Ascending aorta (tissue), 2 donors: ENCODE measurements around the gene RBMS3. TPM values are rescaled to one million over a fixed set of nuclear protein-coding genes. Genes with fewer than 3 reads are reported as not detected.

Source experiments
- DNase-seq, 2 donors: peaks; one replicate each; pipeline ENCODE4 v3.0.0-alpha.2; 2019; ENCODE audit warnings: low spot score in 2 of 2
- H3K27ac ChIP-seq, 2 donors: fragments of 200-600 bp; sonication (generic); one replicate each; pipeline ENCODE4 v1.5.1; 2016 to 2017; ENCODE audit warnings: mild to moderate bottlenecking in 1 of 2
- H3K27me3 ChIP-seq: fragments of 200-600 bp; sonication (generic); one replicate; pipeline ENCODE4 v1.5.1; 2017
- H3K36me3 ChIP-seq, 2 donors: fragments of 200-600 bp; sonication (generic); one replicate each; pipeline ENCODE4 v1.5.1; 2016
- H3K4me1 ChIP-seq, 2 donors: fragments of 200-600 bp; sonication (generic); one replicate each; pipeline ENCODE4 v1.5.1; 2016 to 2017; ENCODE audit warnings: mild to moderate bottlenecking in 1 of 2
- H3K4me3 ChIP-seq, 2 donors: fragments of 200-600 bp; sonication (generic); one replicate each; pipeline ENCODE4 v1.5.1; 2016 to 2017; ENCODE audit warnings: mild to moderate bottlenecking in 1 of 2
- H3K9me3 ChIP-seq, 2 donors: fragments of 200-600 bp; sonication (generic); one replicate each; pipeline ENCODE4 v1.5.1; 2016
- CTCF ChIP-seq, 3 experiments: fragments of 200-600 bp in 2 of 3; fragments of 450-650 bp in 1 of 3; sonication (generic) in 2 of 3; IDR thresholded peaks; one replicate each; pipeline ENCODE4 v1.5.1; 2016 to 2019; ENCODE audit warnings: antibody characterized with exemption in 3 of 3, mild to moderate bottlenecking in 1 of 3, moderate library complexity in 1 of 3
- intact Hi-C: fragments of 100-400 bp; cut with DNase I; formaldehyde crosslinking; loops from one replicate; pipeline ENCODE4 v1.15.1; 2023
- total RNA-seq: library from RNA; depleted of rRNA; stranded (reverse); fragments of >200 nt; gene quantifications from one replicate; pipeline ENCODE4 v1.1.0, GENCODE V29; 2016

RBMS3 gene
- total RNA-seq, 1 donor from 2014 or later, result 65.8 TPM

DNA sequence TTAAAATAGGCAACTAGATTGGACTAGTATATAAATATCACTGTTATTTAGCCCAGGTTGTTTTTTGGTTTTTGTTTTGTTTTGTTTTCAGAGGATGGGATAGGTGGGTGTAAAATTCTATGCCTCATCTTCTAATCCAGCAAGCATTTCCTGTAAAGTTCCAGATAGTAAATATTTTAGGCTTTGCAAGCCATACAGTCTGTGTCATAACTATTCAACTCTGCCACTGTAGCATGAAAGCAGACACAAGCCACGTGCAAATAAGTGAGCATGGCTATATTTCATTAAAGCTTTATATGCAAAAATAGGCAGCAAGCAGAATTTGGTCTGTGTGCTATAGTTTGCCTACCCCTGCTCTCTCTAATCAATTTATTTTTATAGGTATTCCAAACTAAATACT, 668.3 kb downstream of the RBMS3 start:
- no peak overlapping the region for H3K27ac ChIP-seq
- no peaks in the 10 kb centered on the region for H3K4me1 ChIP-seq
- no peak overlapping the region for H3K4me3 ChIP-seq
- intact Hi-C loops, result no loop called here
- no peaks in the 10 kb centered on the region for H3K36me3 ChIP-seq
- TF ChIP-seq CTCF (IDR thresholded peaks at IDR 0.05), result no peak
- H3K27me3 ChIP-seq, result no peaks in the 10 kb centered on the region
- H3K9me3 ChIP-seq, result no peaks in the 10 kb centered on the region
- no peak for DNase-seq

DNA sequence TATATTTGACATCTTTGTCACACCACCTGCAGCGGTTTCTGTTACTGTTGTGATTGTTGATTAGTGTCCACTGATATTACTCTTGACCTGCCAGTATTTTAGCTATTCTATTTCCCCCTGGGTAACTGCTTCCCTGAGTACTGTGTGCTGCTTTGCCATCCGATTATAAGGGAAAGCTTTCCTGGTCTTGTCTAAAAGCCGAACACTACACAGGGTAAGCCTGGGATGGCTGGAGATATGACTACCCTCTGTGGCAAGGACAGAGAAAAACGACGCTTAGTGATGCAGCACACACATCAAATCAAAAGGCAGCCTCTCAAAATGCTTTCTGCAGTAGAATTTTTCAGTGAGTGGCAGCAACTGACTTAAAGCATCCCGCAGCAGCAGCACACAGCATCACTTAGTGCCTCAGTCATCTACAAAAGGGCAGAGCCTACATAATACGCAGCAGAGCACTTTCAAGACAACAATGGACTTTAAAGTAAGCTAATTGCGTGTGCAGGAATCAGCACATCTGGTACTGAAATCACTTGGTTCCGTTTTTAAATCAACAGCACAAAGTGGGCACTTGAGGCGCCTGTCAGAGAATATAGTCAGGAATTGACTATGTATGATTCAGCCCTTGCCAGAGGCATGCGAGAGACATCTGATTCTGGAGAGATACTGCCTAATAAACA, 669.2 kb downstream of the RBMS3 start:
- Histone ChIP-seq H3K27me3 (no peaks in the 10 kb centered on the region), H3K4me3 (no peak overlapping the region), H3K27ac (no peak overlapping the region), H3K4me1 (no peaks in the 10 kb centered on the region), H3K36me3 (no peaks in the 10 kb centered on the region), H3K9me3 (no peaks in the 10 kb centered on the region)
- DNase-seq, result no peak
- no peak for TF ChIP-seq CTCF (IDR thresholded peaks at IDR 0.05)
- intact Hi-C loops, result no loop called here

GRCh38 chr3:29952431-29952830, 671.6 kb downstream of the RBMS3 start:
- no peak overlapping the region for H3K27ac ChIP-seq
- H3K9me3 ChIP-seq, result no peaks in the 10 kb centered on the region
- H3K27me3 ChIP-seq, result no peaks in the 10 kb centered on the region
- intact Hi-C loops, result no loop called here
- H3K4me3 ChIP-seq, result no peak overlapping the region
- no peaks in the 10 kb centered on the region for H3K36me3 ChIP-seq
- DNase-seq, result no peak
- H3K4me1 ChIP-seq, result peaks cover 0 to 3% of the 10 kb centered on the region in 2 donors
- TF ChIP-seq CTCF (IDR thresholded peaks at IDR 0.05), result no peak

DNA sequence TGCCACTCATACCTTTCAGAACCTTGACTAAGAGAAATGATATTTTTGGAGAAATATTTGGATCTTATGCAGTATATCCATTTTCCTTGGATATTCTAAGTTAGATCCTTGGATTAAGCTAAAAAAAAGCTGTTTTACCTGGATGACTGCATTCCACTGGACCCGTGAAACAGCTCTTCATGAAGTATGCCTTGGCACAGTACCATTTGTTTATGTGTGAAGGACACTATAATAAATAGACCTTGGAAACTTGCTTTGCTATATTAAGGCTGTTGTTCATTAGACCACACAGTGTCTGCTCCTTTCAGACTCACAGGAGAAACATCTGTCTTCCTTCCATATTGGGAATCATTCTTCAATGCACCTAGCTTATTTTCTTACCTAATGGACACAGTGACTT, 674.5 kb downstream of the RBMS3 start:
- no peaks in the 10 kb centered on the region for H3K9me3 ChIP-seq
- no peaks in the 10 kb centered on the region for H3K27me3 ChIP-seq
- H3K4me3 ChIP-seq, result no peak overlapping the region
- no peak for TF ChIP-seq CTCF (IDR thresholded peaks at IDR 0.05)
- no peak for DNase-seq
- intact Hi-C loops, result no loop called here
- no peak overlapping the region for H3K27ac ChIP-seq
- peaks cover 0 to 6% of the 10 kb centered on the region in 2 donors for H3K36me3 ChIP-seq
- peaks cover 0 to 14% of the 10 kb centered on the region in 2 donors for H3K4me1 ChIP-seq

DNA sequence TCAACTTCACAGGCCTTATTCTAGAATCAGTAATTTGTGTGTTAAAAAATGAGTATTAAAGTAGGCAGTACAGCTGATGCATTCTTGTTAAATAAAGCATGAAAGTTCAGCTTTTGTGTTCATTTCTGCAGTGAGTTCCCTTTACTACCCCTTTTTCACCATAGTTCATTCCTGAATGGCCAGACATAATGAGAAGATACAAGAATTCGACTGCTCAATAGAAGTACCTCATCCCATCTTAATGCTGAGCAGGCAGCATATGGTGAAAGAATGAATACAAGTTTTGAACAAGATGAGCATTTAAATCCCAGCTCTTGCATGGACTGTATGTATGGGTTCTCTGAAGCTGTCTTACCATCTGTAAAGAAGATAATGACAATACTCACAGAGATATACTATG, 677.9 kb downstream of the RBMS3 start:
- TF ChIP-seq CTCF (IDR thresholded peaks at IDR 0.05), result no peak
- H3K9me3 ChIP-seq, result no peaks in the 10 kb centered on the region
- peaks cover 0 to 14% of the 10 kb centered on the region in 2 donors for H3K4me1 ChIP-seq
- intact Hi-C loops, result no loop called here
- H3K36me3 ChIP-seq, result peaks cover 0 to 10% of the 10 kb centered on the region in 2 donors
- H3K27me3 ChIP-seq, result no peaks in the 10 kb centered on the region
- H3K4me3 ChIP-seq, result no peak overlapping the region
- H3K27ac ChIP-seq, result no peak overlapping the region
- no peak for DNase-seq

DNA sequence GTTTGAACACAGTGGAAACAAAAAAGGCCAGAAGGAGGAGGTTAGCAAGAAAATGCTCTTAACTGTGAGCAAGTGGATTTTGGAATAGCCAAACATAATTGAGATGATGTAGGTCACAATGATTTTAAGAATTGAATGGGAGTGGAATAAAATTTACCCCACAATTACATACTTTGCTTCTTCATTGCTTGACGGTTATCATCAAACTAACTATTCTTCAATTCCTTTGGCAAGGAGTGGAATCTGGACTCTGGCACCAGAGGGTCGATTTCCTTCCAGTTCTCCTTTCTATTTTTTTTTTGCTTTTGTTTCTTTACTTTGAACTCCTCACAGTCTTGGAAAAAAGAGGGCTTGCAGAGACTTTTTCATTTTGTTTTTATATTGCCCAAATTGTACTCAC, 691.0 kb downstream of the RBMS3 start:
- Histone ChIP-seq H3K27ac (peak overlapping the region; percentile 14 to 16), H3K36me3 (no peaks in the 10 kb centered on the region), H3K4me1 (peaks cover 0 to 13% of the 10 kb centered on the region in 2 donors), H3K27me3 (no peaks in the 10 kb centered on the region), H3K4me3 (no peak overlapping the region), H3K9me3 (no peaks in the 10 kb centered on the region)
- intact Hi-C loops, result no loop called here
- DNase-seq, result no peak
- no peak for TF ChIP-seq CTCF (IDR thresholded peaks at IDR 0.05)
